SK-N-SH treated with all-trans-retinoic acid at 6 μM for 48 hours (cell line): ENCODE data around the gene CSTB.

ENCODE experiments used
- ARNTL ChIP-seq: fragments of 450-650 bp; formaldehyde crosslinking; IDR thresholded peaks from 2 replicates; pipeline ENCODE4 v1.5.0; 2020; ENCODE audit warnings: low read depth, mild to moderate bottlenecking, moderate library complexity, borderline replicate concordance
- BACH2 ChIP-seq: fragments of 250-450 bp; sonication (Bioruptor Pico); IDR thresholded peaks from 2 replicates; pipeline ENCODE4 v1.9.0; 2021; ENCODE audit warnings: mild to moderate bottlenecking, borderline replicate concordance
- PPARA ChIP-seq: fragments of 250-450 bp; sonication (Bioruptor Pico); IDR thresholded peaks from 2 replicates; pipeline ENCODE4 v1.5.0; 2020; ENCODE audit warnings: mild to moderate bottlenecking, borderline replicate concordance
- ZNF8 ChIP-seq: fragments of 450-650 bp; formaldehyde crosslinking; IDR thresholded peaks from 2 replicates; pipeline ENCODE4 v1.5.0; 2020; ENCODE audit warnings: mild to moderate bottlenecking, moderate library complexity
- TF ChIP-seq, protein P1 (sequence below): fragments of 250-450 bp; sonication (Bioruptor Pico); IDR thresholded peaks from 2 replicates; pipeline ENCODE4 v1.5.1; 2021; ENCODE audit warnings: mild to moderate bottlenecking, moderate library complexity
- TF ChIP-seq, protein P2 (sequence below): fragments of 250-450 bp; sonication (Bioruptor Pico); IDR thresholded peaks from 2 replicates; pipeline ENCODE4 v1.8.0; 2020; ENCODE audit warnings: mild to moderate bottlenecking, moderate library complexity, borderline replicate concordance
- TF ChIP-seq, protein P3 (sequence below): fragments of 250-450 bp; sonication (Bioruptor Pico); IDR thresholded peaks from 2 replicates; pipeline ENCODE4 v1.5.1; 2020; ENCODE audit warnings: low read depth, mild to moderate bottlenecking, moderate library complexity

DNA sequence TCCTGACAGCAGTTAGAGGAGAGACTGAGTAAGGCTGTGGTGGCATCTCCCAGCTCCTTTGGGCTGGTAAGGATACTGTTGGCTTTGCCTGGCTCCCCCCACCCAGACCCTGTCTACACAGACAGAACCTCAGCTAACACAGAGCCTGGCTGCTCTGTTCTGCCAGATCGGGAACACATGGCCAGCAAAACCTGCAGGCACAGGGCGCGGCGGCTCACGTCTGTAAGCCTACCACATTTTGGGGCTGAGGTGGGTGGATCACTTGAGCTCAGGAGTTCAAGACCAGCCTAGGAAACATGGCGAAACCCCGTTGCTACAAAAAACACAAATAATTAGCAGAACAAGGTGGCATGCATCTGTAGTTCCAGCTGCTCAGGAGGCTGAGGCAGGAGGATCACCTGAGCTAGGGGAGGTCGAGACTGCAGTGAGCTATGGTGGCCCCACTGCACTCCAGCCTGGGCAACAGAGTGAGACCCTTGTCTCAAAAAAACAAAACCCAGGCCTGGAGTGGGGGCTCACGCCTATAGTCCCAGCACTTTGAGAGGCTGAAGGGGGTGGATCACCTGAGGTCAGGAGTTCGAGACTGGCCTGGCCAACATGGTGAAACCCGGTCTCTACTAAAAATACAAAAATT lies 6.7 kb downstream of the CSTB start:
- TF ChIP-seq BACH2 (no peak), PPARA (CRISPR knock-in tag) (no peak), ZNF8 (no peak), ARNTL (CRISPR knock-in tag) (no peak)
- TF ChIP-seq, protein P1, sequence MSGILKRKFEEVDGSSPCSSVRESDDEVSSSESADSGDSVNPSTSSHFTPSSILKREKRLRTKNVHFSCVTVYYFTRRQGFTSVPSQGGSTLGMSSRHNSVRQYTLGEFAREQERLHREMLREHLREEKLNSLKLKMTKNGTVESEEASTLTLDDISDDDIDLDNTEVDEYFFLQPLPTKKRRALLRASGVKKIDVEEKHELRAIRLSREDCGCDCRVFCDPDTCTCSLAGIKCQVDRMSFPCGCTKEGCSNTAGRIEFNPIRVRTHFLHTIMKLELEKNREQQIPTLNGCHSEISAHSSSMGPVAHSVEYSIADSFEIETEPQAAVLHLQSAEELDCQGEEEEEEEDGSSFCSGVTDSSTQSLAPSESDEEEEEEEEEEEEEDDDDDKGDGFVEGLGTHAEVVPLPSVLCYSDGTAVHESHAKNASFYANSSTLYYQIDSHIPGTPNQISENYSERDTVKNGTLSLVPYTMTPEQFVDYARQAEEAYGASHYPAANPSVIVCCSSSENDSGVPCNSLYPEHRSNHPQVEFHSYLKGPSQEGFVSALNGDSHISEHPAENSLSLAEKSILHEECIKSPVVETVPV (CRISPR knock-in tag), result no peak
- TF ChIP-seq, protein P2, sequence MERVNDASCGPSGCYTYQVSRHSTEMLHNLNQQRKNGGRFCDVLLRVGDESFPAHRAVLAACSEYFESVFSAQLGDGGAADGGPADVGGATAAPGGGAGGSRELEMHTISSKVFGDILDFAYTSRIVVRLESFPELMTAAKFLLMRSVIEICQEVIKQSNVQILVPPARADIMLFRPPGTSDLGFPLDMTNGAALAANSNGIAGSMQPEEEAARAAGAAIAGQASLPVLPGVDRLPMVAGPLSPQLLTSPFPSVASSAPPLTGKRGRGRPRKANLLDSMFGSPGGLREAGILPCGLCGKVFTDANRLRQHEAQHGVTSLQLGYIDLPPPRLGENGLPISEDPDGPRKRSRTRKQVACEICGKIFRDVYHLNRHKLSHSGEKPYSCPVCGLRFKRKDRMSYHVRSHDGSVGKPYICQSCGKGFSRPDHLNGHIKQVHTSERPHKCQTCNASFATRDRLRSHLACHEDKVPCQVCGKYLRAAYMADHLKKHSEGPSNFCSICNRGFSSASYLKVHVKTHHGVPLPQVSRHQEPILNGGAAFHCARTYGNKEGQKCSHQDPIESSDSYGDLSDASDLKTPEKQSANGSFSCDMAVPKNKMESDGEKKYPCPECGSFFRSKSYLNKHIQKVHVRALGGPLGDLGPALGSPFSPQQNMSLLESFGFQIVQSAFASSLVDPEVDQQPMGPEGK, result no peak
- TF ChIP-seq, protein P3, sequence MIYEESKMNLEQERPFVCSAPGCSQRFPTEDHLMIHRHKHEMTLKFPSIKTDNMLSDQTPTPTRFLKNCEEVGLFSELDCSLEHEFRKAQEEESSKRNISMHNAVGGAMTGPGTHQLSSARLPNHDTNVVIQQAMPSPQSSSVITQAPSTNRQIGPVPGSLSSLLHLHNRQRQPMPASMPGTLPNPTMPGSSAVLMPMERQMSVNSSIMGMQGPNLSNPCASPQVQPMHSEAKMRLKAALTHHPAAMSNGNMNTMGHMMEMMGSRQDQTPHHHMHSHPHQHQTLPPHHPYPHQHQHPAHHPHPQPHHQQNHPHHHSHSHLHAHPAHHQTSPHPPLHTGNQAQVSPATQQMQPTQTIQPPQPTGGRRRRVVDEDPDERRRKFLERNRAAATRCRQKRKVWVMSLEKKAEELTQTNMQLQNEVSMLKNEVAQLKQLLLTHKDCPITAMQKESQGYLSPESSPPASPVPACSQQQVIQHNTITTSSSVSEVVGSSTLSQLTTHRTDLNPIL, result no peak
